Stimulated activated naive CD8-positive, alpha-beta T cell treated with anti-CD3 and anti-CD28 coated beads, Interleukin-15, Interleukin-2, amounts not matched to agents 100 U/mL and 50 U/mL, for 24 hours (primary cell): Measurements from ENCODE around the gene COG1.

Experiments used
- ATAC-seq: fragments of 150-1000 bp; cut with Tn5 transposase; one replicate; pipeline ENCODE4 v1.10.0; 2021
- DNase-seq: peaks from one replicate; pipeline ENCODE4 v3.0.0; 2021

The COG1 gene

DNA sequence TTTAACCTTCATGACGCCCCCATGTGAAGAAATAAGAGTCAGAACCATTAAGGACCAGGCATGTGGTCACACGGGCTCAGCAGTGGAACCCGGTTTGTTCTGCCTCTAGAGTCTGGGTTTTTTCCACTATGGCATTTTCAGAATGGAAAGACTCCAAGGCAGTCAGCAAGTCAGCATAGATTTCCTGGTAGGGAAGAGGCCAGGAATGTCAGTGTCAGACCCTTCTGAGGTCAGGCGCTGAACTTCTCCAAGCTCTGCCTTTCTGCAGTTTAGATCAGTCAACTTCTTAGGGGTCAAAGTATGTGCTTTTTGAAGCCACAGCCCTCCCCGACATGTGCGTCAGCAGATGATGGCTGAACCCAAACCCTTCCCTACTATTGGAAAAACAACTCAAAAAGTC lies 24.2 kb upstream of the COG1 start:
- no peak for DNase-seq
- ATAC-seq: no peak

DNA sequence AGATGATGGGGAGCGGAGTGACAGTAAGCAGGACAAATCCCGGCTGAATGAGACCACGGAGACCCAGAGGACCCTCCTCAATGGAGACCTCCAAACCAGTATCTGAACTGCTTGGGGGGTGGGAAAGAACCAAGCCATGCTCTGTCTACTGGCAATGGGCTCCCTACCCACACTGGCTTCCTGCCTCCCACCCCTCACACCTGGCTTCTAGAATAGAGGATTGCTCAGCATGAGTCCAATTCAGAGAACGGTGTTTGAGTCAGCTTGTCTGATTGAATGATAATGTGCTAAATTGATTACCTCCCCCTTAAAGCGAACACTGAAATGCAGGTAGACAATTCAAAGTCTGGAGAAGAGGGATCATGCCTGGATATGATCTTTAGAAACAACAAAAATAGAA lies 22.5 kb upstream of the COG1 start:
- DNase-seq (no peak), ATAC-seq (no peak)

DNA sequence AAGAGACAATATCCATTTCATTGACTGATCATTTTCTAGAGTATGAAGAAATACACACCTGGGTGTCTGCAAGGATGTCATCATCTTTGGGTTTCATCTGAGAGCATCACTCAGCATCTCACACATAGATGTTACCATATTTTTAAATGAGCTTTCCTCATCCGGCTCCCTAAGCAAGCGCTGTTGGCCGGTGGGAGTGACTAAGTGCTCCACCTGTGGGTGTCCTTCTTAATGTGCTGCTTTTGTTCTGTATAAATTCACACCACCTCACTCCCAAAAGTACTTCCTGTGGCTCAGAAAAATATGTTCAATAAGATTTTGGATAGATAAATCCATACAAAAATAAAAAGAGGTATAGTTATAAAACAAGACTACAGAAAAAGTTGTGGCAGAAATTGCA lies 20.6 kb upstream of the COG1 start:
- ATAC-seq: no peak
- DNase-seq: no peak

DNA sequence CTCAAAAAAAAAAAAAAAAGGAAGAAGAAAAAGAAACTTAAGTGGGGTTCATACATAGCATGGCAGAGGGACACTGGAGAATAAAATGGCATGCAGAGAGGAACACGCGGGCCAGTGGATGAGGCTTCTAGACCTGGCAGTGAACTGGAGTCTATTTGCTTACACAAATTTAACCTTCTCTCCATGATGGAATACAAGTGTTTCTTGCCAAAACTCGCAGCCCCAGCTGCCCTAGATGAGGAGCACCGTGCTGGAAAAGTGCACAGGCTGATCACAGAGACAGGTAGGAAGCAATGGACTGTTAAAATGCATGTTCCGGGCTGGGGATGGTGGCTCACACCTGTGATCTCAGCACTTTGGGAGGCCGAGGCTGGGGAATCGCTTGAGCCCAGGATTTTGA lies 18.7 kb upstream of the COG1 start:
- DNase-seq: no peak
- ATAC-seq: no peak

DNA sequence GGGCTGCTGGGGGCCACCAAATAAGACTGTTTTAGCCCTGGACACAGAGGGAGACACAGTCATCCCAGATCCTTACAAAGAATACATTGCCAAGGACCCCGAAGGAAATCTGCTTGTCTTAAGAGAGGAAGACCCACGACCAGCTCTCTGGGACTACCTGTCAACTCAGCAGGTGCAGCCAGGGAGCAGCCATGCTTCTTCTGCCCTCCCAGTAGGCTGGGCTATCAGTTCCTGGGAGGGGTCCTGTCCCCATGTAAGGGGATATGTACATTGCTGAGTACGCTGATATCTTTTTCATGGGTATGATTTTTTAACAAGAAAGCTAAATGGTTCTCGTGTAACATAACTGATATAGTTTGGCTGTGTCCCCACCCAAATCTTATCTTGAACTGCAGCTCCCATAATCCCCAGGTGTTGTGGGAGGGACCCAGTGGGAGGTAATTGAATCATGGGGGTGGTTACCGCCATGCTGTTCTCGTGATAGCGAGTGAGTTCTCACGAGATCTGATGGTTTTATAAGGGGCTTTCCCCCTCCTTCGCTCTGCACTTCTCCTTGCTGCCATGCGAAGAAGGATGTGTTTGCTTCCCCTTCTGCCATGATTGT lies 16.8 kb upstream of the COG1 start:
- DNase-seq (no peak), ATAC-seq (no peak)

DNA sequence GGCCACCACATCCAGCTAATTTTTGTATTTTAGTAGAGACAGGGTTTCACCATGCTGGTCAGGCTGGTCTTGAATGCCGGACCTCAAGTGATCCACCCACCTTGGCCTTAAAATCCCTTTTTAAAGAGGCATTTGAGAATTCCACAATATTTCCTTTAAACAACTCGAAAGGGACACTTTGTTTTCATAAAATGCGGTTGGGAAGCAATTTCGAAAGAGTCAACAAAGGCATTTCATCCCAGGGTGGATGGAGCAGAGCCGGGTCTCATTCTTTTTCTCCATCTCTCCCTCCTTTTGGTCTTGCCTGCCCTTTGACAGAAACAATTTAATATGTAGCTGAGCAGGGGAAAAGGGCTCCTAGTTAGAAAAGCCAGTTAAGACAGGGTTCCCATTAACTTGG lies 13.5 kb upstream of the COG1 start:
- no peak for DNase-seq
- ATAC-seq: no peak

DNA sequence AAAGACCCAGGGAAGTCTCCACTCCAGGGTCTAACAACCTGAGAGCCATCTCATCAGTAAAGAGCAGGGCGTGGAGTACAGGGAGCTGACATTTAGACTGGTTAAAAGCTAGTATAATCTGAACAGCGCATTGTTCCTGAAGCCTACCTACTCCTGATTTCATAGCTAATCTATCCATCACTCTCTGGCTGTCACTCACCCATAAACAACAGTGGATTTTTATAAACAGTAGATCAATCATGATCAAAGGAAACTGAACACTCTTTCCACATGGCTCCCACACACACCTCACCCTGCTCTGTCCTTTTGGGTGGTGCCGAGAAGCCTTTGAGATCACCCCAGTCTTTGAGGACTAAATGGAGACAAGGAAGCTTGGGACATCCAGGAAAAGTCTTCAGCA lies 13.0 kb upstream of the COG1 start:
- ATAC-seq (no peak), DNase-seq (no peak)

DNA sequence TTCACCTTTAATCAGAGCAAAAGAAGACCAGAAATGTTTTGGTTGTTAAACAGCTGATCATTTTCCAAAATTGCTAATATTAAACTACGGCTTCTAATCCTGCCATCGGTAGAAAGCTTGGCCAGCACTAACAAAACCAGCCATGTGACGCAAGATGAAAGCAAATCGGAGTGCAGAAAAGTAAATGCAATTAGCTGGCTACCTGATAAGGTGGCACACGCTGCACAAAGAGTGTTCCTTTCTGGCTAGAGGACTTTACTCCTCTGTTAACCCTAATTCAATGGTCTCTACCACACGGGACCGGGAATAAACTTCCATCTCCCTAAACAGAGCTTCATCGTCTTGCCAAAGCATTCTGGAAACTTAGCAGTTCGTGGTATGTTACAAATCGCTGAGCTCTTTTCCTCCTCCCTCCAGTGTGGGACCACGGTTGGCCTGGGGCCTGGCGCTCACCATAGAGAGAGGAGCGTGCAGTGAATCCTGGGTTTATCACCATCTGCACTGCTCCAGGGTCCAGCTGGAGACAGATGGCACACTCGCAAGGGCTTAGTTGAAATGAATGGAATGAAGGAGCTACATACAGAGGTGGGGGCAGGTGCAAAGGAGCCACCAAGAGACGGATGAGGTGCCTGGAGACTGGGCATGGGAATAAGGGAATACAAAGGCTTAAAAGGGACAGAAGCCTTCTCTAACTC lies 10.1 kb upstream of the COG1 start:
- DNase-seq (no peak), ATAC-seq (no peak)

DNA sequence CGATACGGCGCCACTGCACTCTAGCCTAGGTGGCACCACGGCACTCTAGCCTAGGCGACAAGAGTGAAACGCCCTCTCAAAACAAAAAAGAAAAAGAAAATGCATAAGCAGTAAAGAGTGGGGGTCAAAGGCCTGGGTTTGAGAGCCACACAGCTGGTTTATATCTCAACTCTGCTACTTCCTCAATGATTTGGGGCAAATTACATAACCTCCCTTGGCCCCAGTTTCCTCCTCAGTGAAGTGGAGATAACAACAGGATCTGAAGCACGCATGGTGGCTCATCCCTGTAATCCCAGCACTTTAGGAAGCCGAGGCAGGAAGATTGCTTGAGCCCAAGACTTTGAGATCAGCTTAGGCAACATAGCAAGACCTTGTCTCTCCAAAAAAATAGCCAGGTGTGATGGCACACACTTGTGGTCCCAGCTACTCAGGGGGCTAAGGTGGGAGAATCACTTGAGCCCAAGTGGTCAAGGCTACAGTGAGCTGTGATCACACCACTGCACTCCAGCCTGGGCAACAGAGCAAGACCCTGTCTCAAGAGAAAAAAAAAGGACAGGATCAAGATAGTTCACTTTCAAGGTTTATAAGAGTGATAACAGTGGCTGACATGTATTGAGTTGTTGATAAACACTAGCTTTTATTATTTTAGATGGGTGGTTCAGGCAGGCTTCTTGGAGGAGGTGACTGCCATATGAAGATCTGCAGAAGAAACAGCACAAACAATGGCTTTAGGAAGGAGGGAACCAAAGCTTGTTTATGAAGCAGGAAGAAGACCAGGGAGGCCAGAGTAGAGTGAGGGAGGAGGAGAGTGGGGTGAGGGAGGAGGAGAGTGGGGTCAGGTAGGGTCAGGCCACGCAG lies 8.5 kb upstream of the COG1 start:
- ATAC-seq (no peak), DNase-seq (no peak)

DNA sequence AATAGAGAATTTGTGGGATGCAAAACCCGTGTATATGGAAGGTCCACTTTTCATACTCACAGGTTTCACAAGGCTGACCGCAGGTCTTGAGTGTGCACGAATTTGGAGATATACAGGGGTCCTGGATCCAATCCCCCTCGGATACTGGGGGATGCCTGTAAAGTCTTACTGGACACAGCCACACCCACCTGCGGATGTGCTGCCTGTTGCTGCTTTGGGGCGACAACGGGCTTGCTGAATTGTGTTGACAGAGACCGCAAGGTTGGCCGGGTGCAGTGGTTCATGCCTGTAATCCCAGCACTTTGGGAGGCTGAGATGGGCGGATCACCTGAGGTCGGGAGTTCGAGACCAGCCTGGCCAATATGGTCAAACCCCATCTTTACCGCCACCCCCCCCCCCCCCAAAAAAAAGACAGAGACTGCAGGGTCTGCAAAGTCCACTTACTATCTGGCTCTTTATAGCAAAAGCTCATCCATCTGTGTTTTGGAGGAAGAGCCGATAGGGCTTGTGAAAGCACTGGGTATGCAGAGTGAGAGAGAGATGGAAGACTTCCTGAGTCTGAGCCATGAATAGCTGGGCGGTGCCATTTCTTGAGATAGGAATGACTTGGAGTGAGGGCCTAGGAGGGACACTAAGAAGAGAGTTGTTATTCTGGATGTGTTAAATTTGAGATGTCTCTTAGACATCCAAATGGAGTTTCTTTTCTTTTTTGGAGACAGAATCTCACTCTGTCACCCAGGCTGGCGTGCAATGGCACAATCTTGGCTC lies 6.4 kb upstream of the COG1 start:
- ATAC-seq (no peak), DNase-seq (no peak)

DNA sequence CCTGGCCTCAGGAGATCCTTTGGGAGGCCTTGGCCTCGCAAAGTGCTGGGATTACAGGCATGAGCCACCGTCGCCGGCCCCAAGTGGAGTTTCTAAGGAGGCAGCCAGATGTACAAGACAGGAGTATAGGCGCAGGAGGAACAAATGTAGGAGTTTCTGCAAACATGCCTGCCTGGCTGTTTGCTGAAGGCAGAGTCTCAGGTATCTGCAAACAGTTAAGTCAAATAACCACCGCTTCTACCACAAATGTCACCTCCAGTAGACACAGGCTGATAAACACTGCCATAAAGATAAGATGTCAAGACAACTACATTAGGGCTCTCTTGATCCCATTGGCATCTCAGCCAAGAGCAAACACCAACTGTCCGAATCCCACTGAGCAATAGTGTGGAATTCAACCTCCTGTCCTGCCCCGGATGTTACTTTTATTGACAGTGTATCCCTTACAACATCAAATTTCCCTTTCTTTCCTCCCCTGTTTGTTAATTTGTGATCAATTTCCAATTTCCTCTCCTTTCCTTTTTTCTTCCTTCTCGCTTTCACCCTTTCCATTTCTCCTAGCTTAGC lies 5.6 kb upstream of the COG1 start:
- DNase-seq (no peak), ATAC-seq (no peak)

DNA sequence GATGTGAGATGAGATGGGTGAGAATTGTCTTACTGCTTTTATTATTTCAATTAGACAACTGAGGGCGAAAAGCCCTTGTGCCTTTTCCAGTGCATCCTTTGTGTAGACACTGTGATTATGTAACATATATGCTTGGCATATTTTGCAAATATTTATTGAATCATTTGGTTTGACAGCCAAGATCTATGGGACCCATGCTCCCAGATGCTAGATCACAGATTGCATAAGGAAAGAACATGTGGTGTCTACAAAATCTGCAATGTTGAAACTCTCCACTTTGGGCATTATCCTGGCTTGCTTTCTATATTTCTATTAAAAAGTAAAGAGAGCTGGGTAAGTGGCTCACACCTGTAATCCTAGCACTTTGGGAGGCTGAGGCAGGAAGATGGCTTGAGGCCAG lies 4.8 kb upstream of the COG1 start:
- ATAC-seq: no peak
- DNase-seq: no peak

DNA sequence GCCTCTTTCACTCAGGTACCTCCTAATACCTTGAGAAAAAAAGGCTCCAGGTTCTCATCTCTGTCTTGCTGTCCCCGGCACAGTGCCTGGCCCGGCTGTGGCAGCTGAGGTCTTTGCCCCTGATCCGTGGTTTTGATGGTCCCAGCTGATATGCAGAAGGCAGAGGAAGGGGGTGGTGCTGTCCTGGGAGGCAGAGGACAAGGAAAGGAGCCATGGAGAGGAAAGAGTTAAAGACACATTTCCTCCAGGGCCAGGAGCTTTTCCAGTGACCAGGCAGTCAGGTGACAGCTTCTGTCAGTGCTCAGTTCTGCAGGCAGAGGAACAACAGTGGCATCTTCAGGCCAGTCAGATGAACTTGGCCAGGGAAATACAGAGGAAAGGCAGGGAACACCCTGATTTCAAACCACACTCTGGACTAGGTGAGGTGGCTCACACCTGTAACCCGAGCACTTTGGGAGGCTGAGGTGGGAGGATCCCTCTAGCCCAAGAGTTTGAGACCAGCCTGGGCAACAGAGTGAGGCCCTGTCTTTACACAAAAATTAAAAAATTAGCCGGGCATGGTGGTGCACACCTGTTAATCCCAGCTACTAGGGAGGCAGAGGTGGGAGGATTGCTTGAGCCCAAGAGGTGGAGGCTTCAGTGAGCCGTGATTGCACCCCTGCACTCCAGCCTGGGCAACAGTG lies 3.3 kb upstream of the COG1 start:
- DNase-seq (no peak), ATAC-seq (no peak)

DNA sequence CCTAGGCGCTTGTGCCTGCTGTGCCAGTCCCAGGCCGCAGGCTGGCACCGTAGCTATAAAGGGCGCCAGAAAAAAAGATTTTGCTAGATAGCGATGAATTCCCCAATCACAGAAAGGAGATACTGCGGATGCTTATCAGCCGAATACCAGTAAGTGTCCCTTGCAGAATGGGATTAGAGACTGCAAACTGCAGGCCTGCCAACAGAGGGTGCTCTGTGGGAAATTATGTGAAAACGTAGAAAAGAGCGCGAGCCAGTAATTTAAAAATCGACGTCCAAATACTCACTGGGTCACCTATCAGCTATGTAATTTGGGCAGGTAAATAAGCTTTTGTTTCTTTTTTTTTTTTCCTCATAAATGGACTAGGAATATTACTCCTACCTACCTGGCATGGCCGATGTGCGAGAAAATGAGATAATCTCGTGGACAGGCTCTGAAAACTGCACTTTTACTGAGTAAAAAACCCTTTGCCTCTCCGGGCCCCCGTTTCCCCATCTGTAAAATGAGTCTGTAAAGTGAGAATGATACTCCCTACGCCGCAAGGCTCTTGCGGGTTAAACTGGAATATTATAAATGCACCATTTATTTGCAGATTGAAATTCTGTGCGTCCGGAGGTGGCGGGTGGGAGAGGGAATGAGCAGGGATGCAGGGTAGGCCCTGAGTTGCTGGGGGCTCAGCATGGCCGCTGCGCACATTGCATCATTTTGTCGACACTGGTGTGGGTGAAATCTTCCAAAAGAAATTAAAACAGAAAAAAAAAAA lies 1.2 kb upstream of the COG1 start:
- DNase-seq (peak; percentile 73), ATAC-seq (peak; percentile 42)

DNA sequence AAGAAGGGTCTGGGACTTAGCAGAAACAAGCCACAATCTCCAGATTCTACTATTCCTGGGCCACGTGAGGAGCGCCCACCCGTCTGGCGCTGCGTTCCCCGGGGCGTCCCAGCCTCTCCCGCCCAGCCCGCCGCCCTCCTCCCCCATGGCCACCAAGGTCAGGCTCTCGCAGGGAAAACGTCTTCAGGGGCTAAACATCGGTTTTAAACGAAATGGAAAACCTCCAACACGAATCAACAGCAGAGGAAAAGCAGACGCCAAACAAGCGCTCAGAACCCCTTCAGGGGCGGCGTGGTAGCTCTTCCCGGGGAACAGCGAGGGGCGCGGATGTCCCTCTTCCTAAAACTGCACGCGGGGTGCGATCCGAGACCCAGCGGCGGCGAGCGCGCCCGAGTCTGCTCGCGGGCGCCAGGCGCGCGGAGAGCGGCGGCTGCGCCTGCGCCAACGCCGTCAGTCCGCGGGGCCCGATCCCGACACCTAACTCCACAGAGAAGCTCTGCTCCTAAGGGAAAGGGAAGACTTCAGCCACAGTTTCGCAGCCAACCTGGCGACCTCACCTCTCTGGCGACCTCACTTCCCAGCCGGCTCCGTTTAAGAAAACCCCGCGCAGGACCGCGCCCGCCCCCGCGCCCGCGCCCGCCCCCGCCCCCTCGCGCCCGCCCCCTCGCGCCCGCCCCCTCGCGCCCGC lies 505 bp upstream of the COG1 start:
- DNase-seq (peak; percentile 73), ATAC-seq (peak; percentile 65)

DNA sequence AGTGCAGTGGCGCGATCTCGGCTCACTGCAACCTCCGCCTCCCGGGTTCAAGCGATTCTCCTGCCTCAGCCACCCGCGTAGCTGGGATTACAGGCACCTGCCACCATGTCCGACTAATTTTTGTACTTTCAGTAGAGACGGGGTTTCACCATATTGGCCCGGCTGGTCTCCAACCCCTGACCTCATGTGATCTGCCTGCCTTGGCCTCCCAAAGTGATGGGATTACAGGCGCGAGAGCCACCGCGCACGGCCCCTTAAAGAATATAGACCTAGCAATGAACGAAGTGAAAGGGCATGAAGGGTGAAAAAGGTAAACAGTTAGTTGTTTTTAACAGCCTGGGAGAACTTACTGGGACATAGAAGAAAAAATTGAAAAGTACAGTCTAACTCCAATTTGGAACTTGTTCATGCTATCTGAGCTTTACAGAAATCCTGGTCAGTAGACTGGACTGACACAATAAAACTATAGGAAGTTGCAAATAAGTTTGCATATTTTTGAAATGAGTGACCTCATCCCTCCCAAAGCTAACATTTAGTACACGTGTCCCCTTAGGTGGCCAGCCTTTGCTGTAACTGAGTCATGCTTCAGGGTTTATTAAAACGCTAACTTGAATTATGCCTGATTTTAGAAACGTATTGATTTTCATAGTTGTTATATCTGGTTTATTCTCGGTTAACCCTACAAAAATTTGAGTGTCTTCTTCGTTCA lies 1.8 kb downstream of the COG1 start:
- DNase-seq (no peak), ATAC-seq (no peak)

DNA sequence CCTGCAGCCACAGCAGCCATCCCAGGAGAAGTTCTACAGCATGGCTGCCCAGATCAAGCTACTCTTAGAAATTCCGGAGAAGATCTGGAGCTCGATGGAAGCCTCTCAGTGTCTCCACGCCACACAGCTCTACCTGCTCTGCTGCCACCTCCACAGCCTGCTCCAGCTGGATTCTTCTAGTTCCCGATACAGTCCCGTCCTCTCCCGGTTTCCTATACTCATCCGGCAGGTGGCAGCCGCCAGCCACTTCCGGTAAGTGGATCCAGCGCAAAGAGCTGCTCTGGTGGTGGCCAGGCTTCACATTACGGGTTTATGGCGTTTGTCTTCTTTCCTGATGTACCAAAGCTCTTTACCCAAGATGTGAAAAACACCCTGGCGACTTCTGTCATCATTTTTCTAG lies 3.6 kb downstream of the COG1 start:
- DNase-seq (no peak), ATAC-seq (no peak)

DNA sequence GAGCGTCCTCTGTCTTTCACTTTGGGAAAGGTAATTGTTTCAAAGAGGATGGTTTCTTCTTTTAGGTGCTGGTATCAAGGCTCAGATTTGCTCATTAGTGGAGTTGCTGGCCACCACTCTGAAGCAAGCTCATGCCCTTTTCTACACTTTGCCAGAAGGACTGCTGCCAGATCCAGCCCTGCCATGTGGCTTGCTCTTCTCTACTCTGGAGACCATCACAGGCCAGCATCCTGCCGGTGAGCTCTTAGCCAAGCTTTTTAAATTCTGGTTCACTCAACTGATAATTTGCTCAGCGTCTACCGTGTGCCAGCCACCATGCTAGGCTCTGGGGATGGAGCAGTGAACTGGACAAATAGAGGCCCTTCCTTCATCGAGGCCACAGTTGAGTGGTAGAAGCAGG lies 4.3 kb downstream of the COG1 start:
- no peak for DNase-seq
- ATAC-seq: no peak

DNA sequence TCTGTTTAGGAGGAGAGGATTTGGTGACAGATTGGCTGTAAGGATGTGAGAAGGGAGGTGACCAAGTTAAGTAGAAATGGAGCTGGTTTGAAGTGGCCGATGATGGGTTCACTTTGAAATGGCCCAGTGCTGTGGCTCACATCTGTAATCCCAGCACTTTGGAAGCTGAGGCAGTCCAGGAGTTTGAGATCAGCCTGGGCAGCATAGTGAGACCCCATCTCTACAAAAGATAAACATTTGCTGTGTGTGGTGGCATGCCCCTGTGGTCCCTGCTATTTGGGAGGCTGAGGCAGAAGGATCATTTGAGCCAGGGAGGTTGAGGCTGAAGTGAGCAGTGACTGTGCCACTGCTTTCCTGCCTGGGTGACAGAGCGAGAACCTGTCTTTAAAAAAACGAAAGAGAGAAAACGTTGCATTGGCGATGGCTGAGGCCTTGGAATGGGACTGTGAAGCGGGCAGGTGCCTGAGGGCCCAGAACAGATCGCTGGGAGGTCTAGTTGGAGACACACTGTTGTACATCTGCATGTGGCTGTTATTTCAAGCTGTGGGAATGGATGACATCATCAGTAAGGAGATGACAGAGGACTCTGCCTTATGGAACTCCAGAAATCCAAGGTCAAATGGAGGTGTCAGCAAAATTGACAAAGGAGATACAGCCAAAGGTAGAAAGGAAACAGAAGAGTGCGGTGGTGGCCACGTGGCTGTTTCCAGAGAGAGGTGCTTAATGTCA lies 5.5 kb downstream of the COG1 start:
- ATAC-seq (no peak), DNase-seq (no peak)
